HG03280 (cell line): Measurements from ENCODE around the gene MYL11.
A peak's percentile ranks its signal among the peaks of the same experiment; 100 is the strongest.

Experiments
- ATAC-seq: cut with Tn5 transposase; IDR thresholded peaks from one replicate; pipeline ENCODE4 v1.9.1; 2021; ENCODE audit warnings: mild to moderate bottlenecking, moderate library complexity; ENCODE audit not compliant: unreplicated experiment

The MYL11 gene

DNA sequence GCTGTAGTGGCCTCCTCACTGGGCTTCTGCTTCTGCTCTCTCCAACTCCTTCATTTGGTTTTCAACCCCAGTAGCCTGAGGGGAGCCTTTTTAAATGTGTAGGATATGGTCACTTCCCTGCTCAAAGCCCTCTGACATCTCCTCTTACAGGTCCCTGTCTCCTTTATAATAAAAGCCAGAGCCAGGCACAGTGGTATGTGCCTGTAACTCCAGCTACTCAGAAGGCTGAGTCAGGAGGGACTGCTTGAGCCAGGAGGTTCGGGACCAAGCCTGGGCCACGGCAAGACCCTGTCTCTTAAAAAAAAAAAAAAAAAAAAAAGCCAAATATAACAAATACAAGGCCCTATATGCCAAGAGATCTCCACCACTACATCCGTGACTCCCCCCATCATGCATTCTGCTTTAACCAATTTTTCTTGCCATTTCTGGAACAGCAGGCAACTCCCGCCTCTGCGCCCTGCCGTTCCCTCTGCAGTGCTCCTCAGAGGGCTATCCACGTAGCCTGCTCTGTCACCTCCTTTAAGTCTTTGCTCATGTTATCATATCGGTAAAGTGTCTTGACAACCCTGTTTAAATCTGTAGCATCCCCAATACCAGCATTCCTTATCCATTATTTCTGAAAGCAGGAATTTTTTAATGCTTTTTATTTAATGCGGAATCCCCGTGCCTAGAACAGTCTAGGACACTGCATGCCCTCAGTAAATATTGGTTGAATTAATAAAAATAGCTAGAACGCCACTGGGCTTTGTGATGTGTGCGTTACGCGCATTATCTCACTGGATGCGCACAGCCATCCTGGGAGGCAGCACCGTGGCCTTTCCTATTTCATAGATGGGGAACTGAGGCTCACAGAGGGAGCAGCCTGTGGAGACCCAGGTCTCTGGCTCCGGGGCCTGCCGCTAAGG is 42.3 kb downstream of the MYL11 start:
- ATAC-seq: peak; percentile 14

DNA sequence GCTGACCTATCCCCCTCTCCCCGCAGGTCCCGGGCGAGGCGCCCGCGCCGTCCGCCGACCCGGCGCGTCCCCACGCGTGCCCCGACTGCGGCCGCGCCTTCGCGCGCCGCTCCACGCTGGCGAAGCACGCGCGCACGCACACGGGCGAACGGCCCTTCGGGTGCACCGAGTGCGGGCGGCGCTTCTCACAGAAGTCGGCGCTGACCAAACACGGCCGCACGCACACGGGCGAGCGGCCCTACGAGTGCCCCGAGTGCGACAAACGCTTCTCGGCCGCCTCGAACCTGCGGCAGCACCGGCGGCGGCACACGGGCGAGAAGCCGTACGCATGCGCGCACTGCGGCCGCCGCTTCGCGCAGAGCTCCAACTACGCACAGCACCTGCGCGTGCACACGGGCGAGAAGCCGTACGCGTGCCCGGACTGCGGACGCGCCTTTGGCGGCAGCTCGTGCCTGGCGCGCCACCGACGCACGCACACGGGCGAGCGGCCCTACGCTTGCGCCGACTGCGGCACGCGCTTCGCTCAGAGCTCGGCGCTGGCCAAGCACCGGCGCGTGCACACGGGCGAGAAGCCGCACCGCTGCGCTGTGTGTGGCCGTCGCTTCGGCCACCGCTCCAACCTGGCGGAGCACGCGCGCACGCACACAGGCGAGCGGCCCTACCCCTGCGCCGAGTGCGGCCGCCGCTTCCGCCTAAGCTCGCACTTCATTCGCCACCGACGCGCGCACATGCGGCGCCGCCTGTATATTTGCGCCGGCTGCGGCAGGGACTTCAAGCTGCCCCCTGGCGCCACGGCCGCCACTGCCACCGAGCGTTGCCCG is 43.1 kb downstream of the MYL11 start:
- ATAC-seq: peak; percentile 81

DNA sequence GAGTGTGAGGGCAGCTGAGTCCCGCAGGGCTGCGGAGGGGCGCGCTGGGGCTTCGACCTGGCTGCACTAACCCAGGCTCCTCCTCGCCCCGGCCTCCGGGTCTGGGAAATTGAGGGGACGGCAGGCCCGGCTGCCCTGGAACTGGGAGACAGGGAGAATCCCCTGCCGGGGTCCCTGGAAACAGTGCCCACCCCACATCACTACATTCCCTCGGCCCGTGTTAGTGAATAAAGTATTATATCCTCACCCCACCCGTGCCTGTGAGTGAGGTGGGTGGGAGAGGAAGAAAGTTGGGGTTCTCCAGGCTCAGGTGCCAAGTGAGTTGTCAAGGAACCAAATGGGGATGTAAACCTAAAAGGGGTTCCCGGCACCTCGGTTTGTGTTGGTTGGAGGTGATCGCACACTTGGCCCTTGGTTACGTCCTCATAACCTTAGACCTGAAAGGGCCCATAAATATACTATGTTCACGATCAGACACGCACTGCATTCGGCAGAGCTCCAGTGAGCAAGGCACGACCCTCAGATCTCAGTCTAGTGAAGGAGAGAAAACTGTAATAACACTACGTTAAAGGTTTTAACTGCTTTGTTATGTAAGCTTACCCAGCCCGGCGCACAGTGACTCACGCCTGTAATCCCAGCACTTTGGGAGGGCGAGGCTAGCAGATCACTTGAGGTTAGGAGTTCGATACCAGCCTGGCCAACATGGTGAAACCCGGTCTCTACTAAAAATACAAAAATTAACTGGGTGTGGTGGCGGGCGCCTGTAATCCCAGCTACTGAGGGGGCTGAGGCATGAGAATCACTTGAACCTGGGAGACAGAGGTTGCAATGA is 44.0 kb downstream of the MYL11 start:
- ATAC-seq: no peak

DNA sequence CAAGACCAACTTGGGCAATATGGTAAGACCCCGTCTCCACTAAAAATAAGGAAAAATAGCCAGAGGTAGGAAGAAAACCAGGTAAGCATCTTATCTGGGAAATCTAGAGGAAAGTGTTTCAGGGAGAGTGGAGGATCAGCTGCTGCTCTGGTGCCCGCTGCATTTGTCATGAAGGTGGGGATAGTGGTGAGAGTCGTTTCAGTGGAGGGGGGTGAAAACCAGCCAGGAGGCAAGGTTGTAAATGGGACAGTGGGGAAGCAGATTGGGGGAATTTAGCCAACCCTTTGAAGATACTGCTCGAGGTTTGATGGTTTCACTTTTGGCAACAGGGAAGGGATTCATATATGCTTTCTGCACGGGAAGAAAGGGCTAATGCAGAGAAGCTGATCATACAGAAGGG is 46.4 kb downstream of the MYL11 start:
- ATAC-seq: no peak
